GM21737 (cell line): ENCODE data around the gene DUSP3.
"Not testable (repeated sequence)": the region's sequence is repeated elsewhere in the genome, so short reads cannot be mapped to it uniquely, and the experiment has no call there.

Source experiments
- ATAC-seq: cut with Tn5 transposase; IDR thresholded peaks from one replicate; pipeline ENCODE4 v1.9.1; 2021; ENCODE audit warnings: mild to moderate bottlenecking, moderate library complexity; ENCODE audit not compliant: unreplicated experiment

The DUSP3 gene

DNA sequence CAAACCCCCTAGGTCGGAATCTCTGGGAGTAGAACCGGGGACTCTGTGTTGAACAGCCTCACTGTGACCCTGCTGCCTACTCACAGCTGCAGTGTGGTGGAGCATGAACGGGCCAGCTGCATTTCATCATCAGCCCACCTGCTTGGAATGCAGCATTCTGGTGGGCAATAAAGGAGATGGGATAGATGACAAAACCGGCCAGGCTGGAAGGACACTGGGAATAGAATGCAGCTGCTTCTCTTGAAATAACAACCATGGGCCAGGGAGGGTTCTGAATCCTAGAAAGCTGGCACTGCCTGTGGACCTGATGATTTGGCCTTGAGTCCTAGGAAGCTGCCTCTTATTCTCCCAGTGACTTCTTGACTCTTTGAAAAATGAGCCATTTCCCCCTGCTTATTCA is 25.0 kb upstream of the DUSP3 start:
- ATAC-seq = no peak

DNA sequence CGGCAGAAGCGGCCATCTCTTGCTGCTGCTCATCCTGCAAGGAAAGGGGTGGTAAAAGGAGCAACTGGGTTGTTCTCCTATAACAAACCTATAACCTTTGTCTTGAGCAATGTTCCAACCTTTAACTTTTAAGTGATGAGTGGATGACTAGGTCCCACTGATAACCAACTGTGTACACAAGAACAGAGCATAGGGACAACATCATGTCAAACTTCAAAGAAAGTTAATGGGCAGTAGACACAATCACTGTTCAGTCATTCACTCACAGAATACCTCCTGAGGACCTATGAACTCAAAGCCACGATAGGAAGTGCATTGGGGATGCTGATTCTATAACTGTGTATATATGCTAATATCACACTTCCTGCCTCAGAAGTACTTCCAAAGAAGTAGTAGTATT is 23.1 kb upstream of the DUSP3 start:
- ATAC-seq = no peak

- ATAC-seq = no peak
Observed at GRCh38 chr17:43800736-43801135, 22.0 kb upstream of the DUSP3 start.

GRCh38 chr17:43799047-43799446 is 20.3 kb upstream of the DUSP3 start:
- no peak for ATAC-seq

DNA sequence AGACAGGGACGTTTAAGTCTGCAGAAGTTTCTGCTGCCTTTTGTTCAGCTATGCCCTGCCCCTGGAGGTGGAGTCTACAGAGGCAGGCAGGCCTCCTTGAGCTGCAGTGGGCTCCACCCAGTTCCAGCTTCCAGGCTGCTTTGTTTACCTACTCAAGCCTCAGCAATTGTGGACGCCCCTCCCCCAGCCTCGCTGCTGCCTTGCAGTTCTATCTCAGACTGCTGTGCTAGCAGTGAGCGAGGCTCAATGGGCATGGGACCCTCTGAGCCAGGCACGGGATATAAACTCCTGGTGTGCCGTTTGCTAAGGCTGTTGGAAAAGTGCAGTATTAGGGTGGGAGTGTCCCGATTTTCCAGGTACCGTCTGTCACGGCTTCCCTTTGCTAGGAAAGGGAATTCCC is 19.2 kb upstream of the DUSP3 start:
- not testable (repeated sequence) for ATAC-seq

DNA sequence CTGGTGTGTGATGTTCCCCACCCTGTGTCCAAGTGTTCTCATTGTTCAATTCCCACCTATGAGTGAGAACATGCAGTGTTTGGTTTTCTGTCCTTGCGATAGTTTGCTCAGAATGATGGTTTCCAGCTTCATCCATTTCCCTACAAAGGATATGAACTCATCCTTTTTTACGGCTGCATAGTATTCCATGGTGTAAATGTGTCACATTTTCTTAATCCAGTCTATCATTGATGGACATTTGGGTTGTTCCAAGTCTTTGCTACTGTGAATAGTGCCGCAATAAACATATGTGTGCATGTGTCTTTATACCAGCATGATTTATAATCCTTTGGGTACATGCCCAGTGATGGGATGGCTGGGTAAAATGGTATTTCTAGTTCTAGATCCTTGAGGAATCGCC is 13.9 kb upstream of the DUSP3 start:
- not testable (repeated sequence) for ATAC-seq

GRCh38 chr17:43791589-43791988 is 12.8 kb upstream of the DUSP3 start:
- ATAC-seq = no peak

GRCh38 chr17:43790311-43790940 is 11.6 kb upstream of the DUSP3 start:
- ATAC-seq = no peak

- ATAC-seq = no peak
Observed at GRCh38 chr17:43789482-43789881, 10.7 kb upstream of the DUSP3 start.

- ATAC-seq = no peak
Observed at GRCh38 chr17:43788540-43788939, 9.8 kb upstream of the DUSP3 start.

- ATAC-seq = no peak
Observed at GRCh38 chr17:43787728-43788127, 9.0 kb upstream of the DUSP3 start.

- ATAC-seq = no peak
Observed at GRCh38 chr17:43784628-43785101, 5.9 kb upstream of the DUSP3 start.

- ATAC-seq = no peak
Observed at GRCh38 chr17:43784068-43784467, 5.3 kb upstream of the DUSP3 start.

- ATAC-seq = no peak
Observed at GRCh38 chr17:43782913-43783680, 4.3 kb upstream of the DUSP3 start.

DNA sequence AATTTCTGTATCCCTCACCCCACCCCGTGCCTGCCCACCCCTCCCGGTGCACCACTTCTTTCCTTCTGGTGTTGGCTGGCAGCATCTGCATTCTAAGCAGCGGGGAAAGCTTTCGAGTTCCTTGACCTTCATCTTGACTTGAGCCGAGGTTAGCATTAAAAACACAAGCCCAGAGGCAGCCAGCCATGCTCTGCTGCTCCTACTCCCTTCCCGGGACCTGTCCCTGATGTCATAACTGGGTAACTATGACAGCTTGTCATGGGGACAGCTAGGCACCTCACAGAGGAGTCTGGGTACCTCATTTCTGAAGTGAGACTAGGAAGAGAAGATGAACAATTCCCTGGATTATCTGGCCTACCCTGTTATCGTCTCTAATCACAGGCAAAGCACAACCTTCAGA is 1.4 kb upstream of the DUSP3 start, which contains the start of gene CFAP97D1:
Gene CFAP97D1 (plus strand): TSS at position 301 of the 400 bp plus-strand sequence. CDS start 28 bp downstream, at position 329.
- no peak for ATAC-seq

DNA sequence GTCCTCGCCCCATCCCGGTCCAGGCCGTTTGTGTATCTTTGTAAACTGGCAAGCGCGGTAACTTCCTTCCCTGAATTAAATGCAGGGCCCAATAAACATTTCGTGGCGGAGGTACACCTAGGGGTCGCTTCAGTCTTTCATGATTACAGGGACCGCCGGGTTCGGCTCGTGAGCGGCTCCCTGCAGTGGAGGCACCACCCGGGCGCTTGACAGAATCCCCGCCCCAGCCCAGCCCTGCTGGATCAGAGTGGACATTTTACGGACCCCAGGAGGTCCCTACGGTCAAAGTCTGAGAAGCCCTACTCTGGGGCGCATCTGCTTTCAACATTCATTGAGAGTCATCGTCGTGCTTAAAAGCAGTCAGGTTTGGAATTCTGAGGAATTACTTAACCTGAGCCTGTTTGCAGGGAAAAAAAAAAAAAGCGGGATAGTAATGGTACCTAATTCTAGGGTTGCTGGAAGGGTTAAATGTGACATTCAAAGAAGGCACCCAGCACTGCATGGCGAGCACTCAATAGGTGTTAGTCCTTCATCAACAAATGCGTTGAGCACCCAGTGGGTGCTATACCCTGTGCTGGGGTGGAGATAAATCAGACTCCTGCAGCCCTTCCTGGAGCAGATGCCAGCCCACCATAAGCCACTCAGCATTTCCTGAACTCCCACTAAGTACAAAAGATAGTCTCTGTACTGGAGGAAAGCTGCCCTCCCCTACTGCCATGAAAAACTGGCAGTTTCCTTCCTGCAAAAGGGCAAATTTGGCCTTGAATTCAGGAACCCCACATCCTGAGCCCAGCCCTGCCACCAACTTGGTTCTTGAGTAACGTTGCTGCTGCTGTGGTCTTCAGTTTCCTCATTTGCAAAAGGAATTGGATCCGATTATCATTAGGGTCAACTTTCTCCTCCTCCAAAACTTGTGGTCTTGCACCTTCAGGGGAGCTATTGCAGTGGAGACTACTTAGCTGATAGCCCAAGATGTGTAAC is 658 bp upstream of the DUSP3 start:
- ATAC-seq = no peak

DNA sequence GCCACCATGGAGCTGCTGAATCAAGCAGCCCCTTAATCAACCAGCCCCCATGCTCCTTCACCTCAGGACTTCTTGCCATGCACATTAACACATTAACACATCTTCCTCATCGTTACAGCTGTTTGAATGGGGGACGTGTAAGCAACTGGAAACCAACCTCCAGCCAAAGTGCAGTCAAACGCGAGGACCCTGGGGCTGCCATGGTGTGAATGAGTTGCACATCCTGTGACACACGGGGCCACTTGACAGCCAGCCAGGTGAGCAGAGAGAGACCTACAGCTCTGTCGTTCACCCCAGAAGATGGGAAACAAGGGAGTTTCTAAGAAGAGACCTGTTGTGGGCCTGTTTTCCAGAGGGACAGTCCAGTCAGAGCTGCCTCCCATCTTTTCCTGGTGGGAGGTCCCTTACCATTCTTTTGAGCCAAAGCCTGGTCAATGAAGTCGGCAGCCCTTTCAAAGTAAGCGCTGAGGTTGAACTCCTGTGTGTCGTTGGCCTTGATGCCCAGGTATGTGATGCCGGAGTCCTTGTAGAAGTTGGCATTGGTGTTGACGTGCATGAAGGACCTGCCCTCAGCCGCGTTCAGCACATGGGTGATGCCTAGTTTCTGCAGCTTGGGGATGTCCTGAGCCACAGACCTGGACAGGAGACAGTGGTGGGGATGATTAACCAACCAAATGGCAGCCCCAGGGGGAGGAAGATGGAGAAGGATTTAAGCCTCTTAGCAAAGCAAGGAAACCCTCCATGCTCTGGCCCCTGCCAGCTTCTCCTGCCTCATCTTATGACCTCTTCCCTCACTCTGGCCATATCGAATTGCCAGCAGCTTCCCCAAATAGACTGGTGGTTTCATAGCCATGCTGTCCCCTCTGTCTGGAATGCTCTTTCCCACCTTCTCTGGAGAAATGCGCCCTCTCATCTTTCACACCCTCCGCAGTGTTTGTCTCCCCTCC is 4.2 kb downstream of the DUSP3 start:
- no peak for ATAC-seq

DNA sequence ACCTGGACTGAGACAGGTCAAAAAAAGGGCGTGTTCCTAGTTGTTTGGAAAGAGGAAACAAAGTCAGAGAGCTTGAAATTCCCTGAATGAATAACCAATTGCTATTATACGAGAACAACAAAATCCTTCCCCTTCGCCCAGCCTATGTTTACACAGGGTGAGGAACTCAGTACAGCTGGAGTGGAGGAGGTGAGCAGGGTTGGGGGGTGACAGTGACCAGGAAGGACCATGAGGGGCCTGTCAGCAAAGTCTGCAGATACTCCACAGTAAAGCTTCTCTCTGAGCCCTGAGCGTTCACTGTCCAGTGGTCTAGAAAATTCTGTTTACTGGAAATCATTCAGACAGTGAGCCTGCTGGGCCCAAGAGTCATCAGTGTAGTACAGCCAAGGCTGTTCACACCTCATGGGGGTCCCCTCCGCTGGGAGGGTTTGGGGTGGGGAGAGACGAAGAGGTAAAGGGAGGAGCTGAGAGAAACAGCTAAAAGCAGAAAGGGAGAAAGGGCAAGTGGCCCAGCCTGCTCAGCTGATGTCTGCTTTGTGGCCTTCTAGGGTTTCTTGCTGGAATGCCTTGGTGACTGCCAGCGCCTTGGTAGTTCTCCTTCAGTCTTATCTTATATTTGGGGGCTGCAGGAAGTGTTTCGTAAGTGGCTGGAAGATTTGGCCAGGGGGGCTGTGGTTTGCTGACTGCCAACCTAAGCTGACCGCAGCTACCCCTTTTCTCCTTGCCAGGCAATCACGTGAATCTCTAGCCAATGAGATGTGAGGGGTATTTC is 5.7 kb downstream of the DUSP3 start:
- ATAC-seq = no peak

DNA sequence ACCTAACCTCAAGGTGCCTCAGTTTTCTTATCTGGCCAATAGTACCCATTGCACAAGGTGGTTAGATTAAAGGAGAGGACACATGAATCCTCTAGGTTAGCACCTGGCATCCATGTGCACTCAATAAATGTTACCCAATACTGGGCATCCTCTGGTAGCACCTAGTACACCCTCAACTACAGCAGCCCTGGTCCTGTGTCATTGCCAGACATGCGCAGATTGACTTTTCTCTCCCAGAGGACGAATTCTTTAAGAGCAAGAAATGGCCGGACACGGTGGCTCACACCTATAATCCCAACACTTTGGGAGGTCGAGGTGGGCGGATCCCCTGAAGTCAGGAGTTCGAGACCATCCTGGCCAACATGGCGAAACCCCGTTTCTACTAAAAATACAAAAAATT is 7.3 kb downstream of the DUSP3 start:
- no peak for ATAC-seq
